Smooth muscle cell (in vitro differentiated cells): ENCODE measurements around the gene TOR1A. TPM values are rescaled to one million over a fixed set of nuclear protein-coding genes. Genes with fewer than 3 reads are reported as not detected.

Experiments used
- DNase-seq: peaks from one replicate; lab custom pipeline; 2025; ENCODE audit not compliant: unreplicated experiment; lab: John Stamatoyannopoulos, UW
- H2AFZ ChIP-seq: fragments of 200-600 bp; sonication (generic); 2 replicates; pipeline ENCODE4 v1.6.0; 2016; ENCODE audit warnings: antibody characterized with exemption, low read depth, mild to moderate bottlenecking
- H3F3A ChIP-seq: fragments of 200-600 bp; sonication (generic); 2 replicates; pipeline ENCODE4 v1.6.0; 2017; ENCODE audit warnings: antibody characterized with exemption, low read depth
- H3K27ac ChIP-seq: fragments of 200-600 bp; sonication (generic); 2 replicates; pipeline ENCODE4 v1.5.1; 2016; ENCODE audit warnings: low read depth, mild to moderate bottlenecking
- H3K27me3 ChIP-seq: fragments of 200-600 bp; sonication (generic); 2 replicates; pipeline ENCODE4 v1.6.1; 2016; ENCODE audit warnings: low read depth, mild to moderate bottlenecking
- H3K36me3 ChIP-seq: fragments of 200-600 bp; sonication (generic); 2 replicates; pipeline ENCODE4 v1.5.1; 2016; ENCODE audit warnings: low read depth
- H3K4me1 ChIP-seq: fragments of 200-600 bp; sonication (generic); 2 replicates; pipeline ENCODE4 v1.5.1; 2016; ENCODE audit warnings: low read depth
- H3K4me2 ChIP-seq: fragments of 200-600 bp; sonication (generic); 2 replicates; pipeline ENCODE4 v1.6.0; 2016; ENCODE audit warnings: mild to moderate bottlenecking
- H3K4me3 ChIP-seq: fragments of 200-600 bp; sonication (generic); 2 replicates; pipeline ENCODE4 v1.5.1; 2016; ENCODE audit warnings: mild to moderate bottlenecking
- H3K79me2 ChIP-seq: fragments of 200-600 bp; sonication (generic); 2 replicates; pipeline ENCODE4 v1.6.0; 2016; ENCODE audit warnings: low read depth, mild to moderate bottlenecking
- H3K9ac ChIP-seq: fragments of 200-600 bp; sonication (generic); 2 replicates; pipeline ENCODE4 v1.6.0; 2016; ENCODE audit warnings: low read depth
- H3K9me3 ChIP-seq: fragments of 200-600 bp; sonication (generic); replicated peaks from 2 replicates; pipeline ENCODE4 v1.5.1; 2016; ENCODE audit warnings: low read depth
- H4K20me1 ChIP-seq: fragments of 200-600 bp; sonication (generic); 2 replicates; pipeline ENCODE4 v1.6.0; 2016; ENCODE audit warnings: low read depth
- WGBS: methylation state at CpG from one replicate; pipeline ENCODE4 v1.1.7; 2016; ENCODE audit warnings: low lambda C conversion rate; 5-methylcytosine and 5-hydroxymethylcytosine counted together
- polyA plus RNA-seq: library from polyadenylated mRNA; unstranded; fragments of >200 nt; fragmentation: Nextera tagmentation; extraction: Ambion mirVana; gene quantifications from 2 replicates; pipeline ENCODE4 v1.2.1, GENCODE V29; 2016
- total RNA-seq: library from RNA; depleted of rRNA; stranded (reverse); fragments of >200 nt; gene quantifications from 2 replicates; pipeline ENCODE4 v1.2.3, GENCODE V29; 2014
- TF ChIP-seq, protein P1 (sequence below): fragments of 200-600 bp; sonication (generic); IDR thresholded peaks from 2 replicates; pipeline ENCODE4 v1.5.1; 2017; ENCODE audit warnings: borderline replicate concordance, mild to moderate bottlenecking, antibody characterized with exemption; ENCODE audit not compliant: insufficient read depth, poor library complexity, severe bottlenecking

TOR1A gene
- total and polyA plus RNA-seq, 2 experiments from 2014 or later, result 38.5 to 46.1 TPM

DNA sequence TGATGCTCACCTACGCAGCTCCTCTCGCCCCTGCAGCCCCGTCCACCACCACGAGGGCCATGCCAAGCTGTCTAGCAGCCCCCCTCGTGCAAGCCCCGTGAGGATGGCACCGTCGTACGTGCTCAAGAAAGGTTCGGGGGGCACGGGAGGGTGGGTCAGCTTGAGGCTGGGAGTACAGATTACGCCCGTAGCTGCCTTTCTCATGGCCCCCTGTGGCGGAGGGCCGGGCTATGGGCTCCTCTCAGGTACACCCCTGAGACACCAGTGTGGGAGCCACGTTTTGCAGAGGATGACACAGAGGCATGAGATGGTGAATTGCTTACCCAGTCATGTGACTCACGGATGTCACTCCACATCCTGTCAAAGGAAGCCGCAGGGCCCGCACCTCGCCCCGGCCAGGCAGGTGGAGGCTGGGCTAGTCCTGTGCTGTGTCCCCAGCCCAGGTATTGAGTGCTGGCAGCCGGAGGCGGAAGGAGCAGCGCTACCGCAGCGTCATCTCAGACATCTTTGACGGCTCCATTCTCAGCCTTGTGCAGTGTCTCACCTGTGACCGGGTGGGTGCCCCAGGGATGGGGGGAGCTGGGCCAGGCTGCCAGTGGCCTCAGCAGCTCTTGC, 45.0 kb upstream of the TOR1A start:
- H3K27ac ChIP-seq, result no peak overlapping the region
- H3K4me3 ChIP-seq, result no peak overlapping the region
- TF ChIP-seq, protein P1, sequence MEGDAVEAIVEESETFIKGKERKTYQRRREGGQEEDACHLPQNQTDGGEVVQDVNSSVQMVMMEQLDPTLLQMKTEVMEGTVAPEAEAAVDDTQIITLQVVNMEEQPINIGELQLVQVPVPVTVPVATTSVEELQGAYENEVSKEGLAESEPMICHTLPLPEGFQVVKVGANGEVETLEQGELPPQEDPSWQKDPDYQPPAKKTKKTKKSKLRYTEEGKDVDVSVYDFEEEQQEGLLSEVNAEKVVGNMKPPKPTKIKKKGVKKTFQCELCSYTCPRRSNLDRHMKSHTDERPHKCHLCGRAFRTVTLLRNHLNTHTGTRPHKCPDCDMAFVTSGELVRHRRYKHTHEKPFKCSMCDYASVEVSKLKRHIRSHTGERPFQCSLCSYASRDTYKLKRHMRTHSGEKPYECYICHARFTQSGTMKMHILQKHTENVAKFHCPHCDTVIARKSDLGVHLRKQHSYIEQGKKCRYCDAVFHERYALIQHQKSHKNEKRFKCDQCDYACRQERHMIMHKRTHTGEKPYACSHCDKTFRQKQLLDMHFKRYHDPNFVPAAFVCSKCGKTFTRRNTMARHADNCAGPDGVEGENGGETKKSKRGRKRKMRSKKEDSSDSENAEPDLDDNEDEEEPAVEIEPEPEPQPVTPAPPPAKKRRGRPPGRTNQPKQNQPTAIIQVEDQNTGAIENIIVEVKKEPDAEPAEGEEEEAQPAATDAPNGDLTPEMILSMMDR, result no peak
- WGBS, result 95% methylated on average over 28 of the region's 28 CpGs
- H3K36me3 ChIP-seq, result no peaks in the 10 kb centered on the region
- no peak overlapping the region for H2AFZ ChIP-seq
- no peaks in the 10 kb centered on the region for H3K79me2 ChIP-seq
- no peak overlapping the region for H3K4me2 ChIP-seq
- no peak overlapping the region for H3K9ac ChIP-seq
- no peaks in the 10 kb centered on the region for H4K20me1 ChIP-seq
- no peaks in the 10 kb centered on the region for H3F3A ChIP-seq
- H3K4me1 ChIP-seq, result no peaks in the 10 kb centered on the region
- DNase-seq, result no peak
- H3K27me3 ChIP-seq, result no peaks in the 10 kb centered on the region
- no peaks in the 10 kb centered on the region for H3K9me3 ChIP-seq

DNA sequence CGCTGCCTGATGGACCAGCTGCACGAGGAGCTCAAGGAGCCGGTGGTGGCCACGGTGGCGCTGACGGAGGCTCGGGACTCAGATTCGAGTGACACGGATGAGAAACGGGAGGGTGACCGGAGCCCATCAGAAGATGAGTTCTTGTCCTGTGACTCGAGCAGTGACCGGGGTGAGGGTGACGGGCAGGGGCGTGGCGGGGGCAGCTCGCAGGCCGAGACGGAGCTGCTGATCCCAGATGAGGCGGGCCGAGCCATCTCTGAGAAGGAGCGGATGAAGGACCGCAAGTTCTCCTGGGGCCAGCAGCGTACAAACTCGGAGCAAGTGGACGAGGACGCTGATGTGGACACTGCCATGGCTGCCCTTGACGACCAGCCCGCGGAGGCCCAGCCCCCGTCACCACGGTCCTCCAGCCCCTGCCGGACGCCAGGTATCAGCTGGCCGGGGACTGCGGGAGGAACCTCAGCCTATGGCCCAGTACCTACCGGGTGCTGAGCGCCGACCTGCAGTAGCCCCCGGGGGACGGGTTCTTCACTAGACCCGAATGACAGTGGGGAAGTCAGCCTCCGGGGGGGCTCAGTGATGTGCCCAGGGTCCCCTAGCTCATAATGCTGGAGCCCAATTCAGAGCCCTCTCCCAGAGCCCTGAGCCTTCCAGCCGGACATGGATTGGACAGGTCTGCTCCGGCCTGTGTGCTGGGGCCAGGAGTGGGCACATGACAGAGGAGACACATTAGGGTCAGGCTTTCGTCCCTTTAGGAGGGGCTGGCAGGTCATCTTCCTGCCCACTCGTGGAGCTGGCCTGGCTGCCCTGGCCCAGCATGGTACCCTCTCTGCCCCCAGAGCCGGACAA, 44.3 kb upstream of the TOR1A start:
- H3K9me3 ChIP-seq, result no peaks in the 10 kb centered on the region
- no peak overlapping the region for H3K4me2 ChIP-seq
- TF ChIP-seq, protein P1, result no peak
- DNase-seq, result no peak
- H3F3A ChIP-seq, result no peaks in the 10 kb centered on the region
- H3K9ac ChIP-seq, result no peak overlapping the region
- WGBS, result 90% methylated on average over 48 of the region's 48 CpGs
- no peak overlapping the region for H2AFZ ChIP-seq
- H3K4me3 ChIP-seq, result no peak overlapping the region
- H3K27me3 ChIP-seq, result no peaks in the 10 kb centered on the region
- H3K36me3 ChIP-seq, result no peaks in the 10 kb centered on the region
- H4K20me1 ChIP-seq, result no peaks in the 10 kb centered on the region
- H3K79me2 ChIP-seq, result no peaks in the 10 kb centered on the region
- no peaks in the 10 kb centered on the region for H3K4me1 ChIP-seq
- no peak overlapping the region for H3K27ac ChIP-seq

DNA sequence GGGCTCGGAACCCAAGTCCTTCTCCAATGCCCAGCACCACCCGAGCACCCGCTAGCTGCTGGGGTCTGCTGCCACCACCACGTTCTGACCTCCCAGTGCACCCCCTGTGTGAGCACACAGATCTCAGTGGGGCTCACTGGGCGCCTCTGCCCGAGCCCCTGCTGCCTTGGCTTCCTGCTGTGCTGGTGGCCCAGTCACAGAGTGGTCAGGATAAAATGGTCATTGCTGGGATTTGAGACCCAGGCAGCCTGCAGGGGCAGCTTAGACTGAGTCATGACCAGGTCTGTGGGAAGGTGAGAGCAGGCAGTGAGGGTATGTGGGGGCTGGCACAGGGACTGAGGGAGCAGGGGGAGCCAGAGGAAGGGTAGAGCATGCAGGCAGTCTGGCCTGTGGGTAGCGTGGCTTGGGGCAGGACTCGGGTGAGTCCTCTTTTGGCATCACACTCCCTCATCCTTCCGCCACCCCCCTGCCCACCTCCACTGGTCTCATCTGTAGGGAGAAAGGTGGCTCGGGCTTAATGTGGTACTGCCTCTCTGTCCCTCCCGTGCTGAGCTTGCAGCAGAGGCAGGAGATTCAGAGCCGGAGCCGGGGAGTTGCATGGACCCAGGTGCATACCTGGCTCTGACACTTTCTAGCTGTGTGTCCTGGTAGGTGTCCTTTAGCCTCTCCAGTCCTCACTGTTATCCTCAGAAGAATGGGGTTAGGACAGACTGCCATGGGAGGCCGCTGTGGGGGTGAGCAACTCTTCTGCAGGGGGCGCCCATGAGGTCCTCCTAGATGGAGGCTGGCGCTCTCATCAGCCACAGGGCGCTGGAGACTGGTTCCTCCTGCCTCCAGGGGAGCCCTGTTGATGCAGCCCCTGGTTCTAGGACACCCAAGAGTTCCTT, 43.4 kb upstream of the TOR1A start:
- no peaks in the 10 kb centered on the region for H3F3A ChIP-seq
- no peak overlapping the region for H3K4me2 ChIP-seq
- no peak overlapping the region for H2AFZ ChIP-seq
- TF ChIP-seq, protein P1, result no peak
- H3K9ac ChIP-seq, result no peak overlapping the region
- no peaks in the 10 kb centered on the region for H3K36me3 ChIP-seq
- H3K27me3 ChIP-seq, result no peaks in the 10 kb centered on the region
- H3K27ac ChIP-seq, result no peak overlapping the region
- H3K4me1 ChIP-seq, result no peaks in the 10 kb centered on the region
- WGBS, result 80% methylated on average over 17 of the region's 17 CpGs
- H3K9me3 ChIP-seq, result no peaks in the 10 kb centered on the region
- no peaks in the 10 kb centered on the region for H4K20me1 ChIP-seq
- H3K4me3 ChIP-seq, result no peak overlapping the region
- H3K79me2 ChIP-seq, result no peaks in the 10 kb centered on the region
- no peak for DNase-seq
